ENCODE data around the gene HOXC10.

The HOXC10 gene

GRCh38 chr12:54004063-54004840, 19.3 kb downstream of the HOXC10 start:
- ChIA-PET CTCF (interaction anchor here (0.7 to 3.3 kb wide), 5 partner anchors 19 to 204 kb away, joined by 3 to 9 read pairs (median 8); partner anchors contain the start of genes HOXC10 and HOXC5), POLR2A (interaction anchor here (0.6 to 1.2 kb wide), 2 partner anchors 13 to 71 kb away, joined by 4 to 6 read pairs; no protein-coding TSS in a partner anchor)
- no peak for DNase-seq (ENCODE audit: extremely low spot score)
- no peak for TF ChIP-seq ELF4 (IDR thresholded peaks at IDR 0.05)
- TF ChIP-seq SUZ12 (IDR thresholded peaks at IDR 0.05): no peak
- no peak for TF ChIP-seq PKNOX1 (IDR thresholded peaks at IDR 0.05)
- no peak for TF ChIP-seq SP1 (IDR thresholded peaks at IDR 0.05)
- TF ChIP-seq L3MBTL2 (conservative IDR thresholded peaks at IDR 0.05): no peak
- TF ChIP-seq TARDBP (IDR thresholded peaks at IDR 0.05): no peak

- POLR2A ChIA-PET: interaction anchor here (0.6 to 2.1 kb wide), 5 partner anchors 12 to 71 kb away, joined by 3 to 15 read pairs (median 4); no protein-coding TSS in a partner anchor
- DNase-seq (ENCODE audit: extremely low spot score): no peak
- TF ChIP-seq FOXA1 (IDR thresholded peaks at IDR 0.05) (no peak), SP1 (IDR thresholded peaks at IDR 0.05) (no peak), BHLHE40 (IDR thresholded peaks at IDR 0.05; ENCODE audit: borderline replicate concordance) (no peak), ELF4 (IDR thresholded peaks at IDR 0.05) (no peak), ZNF384 (IDR thresholded peaks at IDR 0.05) (no peak), LEF1 (IDR thresholded peaks at IDR 0.05; ENCODE audit: borderline replicate concordance) (no peak)
- CTCF ChIA-PET: interaction anchor here (0.7 to 3.3 kb wide), 9 partner anchors 14 to 210 kb away, joined by 3 to 9 read pairs (median 4); partner anchors contain the start of genes HOXC10 and HOXC5
Observed at GRCh38 chr12:54004841-54005530, 20.0 kb downstream of the HOXC10 start.

GRCh38 chr12:54005531-54005852, 20.5 kb downstream of the HOXC10 start:
- ChIA-PET POLR2A (interaction anchor here (0.6 to 2.1 kb wide), 4 partner anchors 11 to 38 kb away, joined by 3 to 15 read pairs (median 3); no protein-coding TSS in a partner anchor), CTCF (interaction anchor here (0.6 to 2.0 kb wide), 12 partner anchors 11 to 209 kb away, joined by 3 to 8 read pairs (median 4); partner anchors contain the start of genes HOXC4 and HOXC5)
- no peak for TF ChIP-seq ARNT (IDR thresholded peaks at IDR 0.05)
- peak; percentile 43; the same call in 1 of the 2 replicates for TF ChIP-seq L3MBTL2 (conservative IDR thresholded peaks at IDR 0.05)
- no peak for DNase-seq (ENCODE audit: extremely low spot score)

- ChIA-PET CTCF (interaction anchor here (0.6 to 3.2 kb wide), 20 partner anchors 10 to 364 kb away, joined by 3 to 15 read pairs (median 4); partner anchors contain the start of genes HOXC10, HOXC4 and HOXC5), POLR2A (interaction anchor here (0.6 to 2.1 kb wide), 8 partner anchors 9 to 201 kb away, joined by 3 to 15 read pairs (median 3); no protein-coding TSS in a partner anchor)
- TF ChIP-seq SP1 (IDR thresholded peaks at IDR 0.05): no peak
- TF ChIP-seq BHLHE40 (IDR thresholded peaks at IDR 0.05; ENCODE audit: borderline replicate concordance): no peak
- DNase-seq (ENCODE audit: extremely low spot score): peak; percentile 77
Observed at GRCh38 chr12:54005853-54006558, 21.1 kb downstream of the HOXC10 start.

- TF ChIP-seq FOXK2 (IDR thresholded peaks at IDR 0.05) (no peak), FOXM1 (IDR thresholded peaks at IDR 0.05; ENCODE audit: borderline replicate concordance) (no peak)
- DNase-seq (ENCODE audit: extremely low spot score): no peak
- CTCF ChIA-PET: interaction anchor here (0.6 to 3.2 kb wide), 14 partner anchors 10 to 364 kb away, joined by 3 to 15 read pairs (median 6); partner anchors contain the start of genes HOXC10 and HOXC5
- POLR2A ChIA-PET: interaction anchor here (0.9 to 2.5 kb wide), 10 partner anchors 8 to 201 kb away, joined by 3 to 15 read pairs (median 3); partner anchors contain the start of gene HOXC10
Observed at GRCh38 chr12:54006559-54007220, 21.7 kb downstream of the HOXC10 start.

GRCh38 chr12:54007538-54008259, 22.8 kb downstream of the HOXC10 start:
- TF ChIP-seq FOXA1 (IDR thresholded peaks at IDR 0.05): no peak
- no peak for TF ChIP-seq L3MBTL2 (conservative IDR thresholded peaks at IDR 0.05)
- TF ChIP-seq BHLHE40 (IDR thresholded peaks at IDR 0.05; ENCODE audit: borderline replicate concordance): no peak
- DNase-seq (ENCODE audit: extremely low spot score): no peak
- CTCF ChIA-PET: interaction anchor here (0.6 to 3.2 kb wide), 9 partner anchors 18 to 207 kb away, joined by 3 to 15 read pairs (median 6); partner anchors contain the start of gene HOXC6
- POLR2A ChIA-PET: interaction anchor here (0.8 to 2.5 kb wide), 11 partner anchors 7 to 200 kb away, joined by 3 to 23 read pairs (median 4); partner anchors contain the start of genes HOXC10, HOXC5 and HOXC9

GRCh38 chr12:54008260-54008552, 23.3 kb downstream of the HOXC10 start:
- POLR2A ChIA-PET: interaction anchor here (0.7 to 2.5 kb wide), 10 partner anchors 8 to 43 kb away, joined by 3 to 23 read pairs (median 6); partner anchors contain the start of genes HOXC10, HOXC5 and HOXC9
- CTCF ChIA-PET: interaction anchor here (0.6 to 3.2 kb wide), 9 partner anchors 18 to 206 kb away, joined by 3 to 15 read pairs (median 6); partner anchors contain the start of gene HOXC6
- TF ChIP-seq FOXM1 (IDR thresholded peaks at IDR 0.05; ENCODE audit: borderline replicate concordance): no peak
- TF ChIP-seq NFRKB (IDR thresholded peaks at IDR 0.05): no peak
- TF ChIP-seq CTBP1 (IDR thresholded peaks at IDR 0.05; ENCODE audit: borderline replicate concordance): no peak
- no peak for TF ChIP-seq ZNF384 (IDR thresholded peaks at IDR 0.05)
- no peak for TF ChIP-seq PKNOX1 (IDR thresholded peaks at IDR 0.05)
- no peak for TF ChIP-seq HDGF (IDR thresholded peaks at IDR 0.05; ENCODE audit: borderline replicate concordance)
- no peak for TF ChIP-seq BHLHE40 (IDR thresholded peaks at IDR 0.05; ENCODE audit: borderline replicate concordance)
- TF ChIP-seq FOXA1 (IDR thresholded peaks at IDR 0.05): no peak
- no peak for TF ChIP-seq TARDBP (IDR thresholded peaks at IDR 0.05)
- no peak for TF ChIP-seq ELF4 (IDR thresholded peaks at IDR 0.05)
- TF ChIP-seq L3MBTL2 (conservative IDR thresholded peaks at IDR 0.05): no peak
- TF ChIP-seq SUZ12 (IDR thresholded peaks at IDR 0.05): no peak
- no peak for DNase-seq (ENCODE audit: extremely low spot score)

Data from HEK293T (cell line).